HG03439 (cell line): ENCODE results near the gene PDE1A.

ENCODE experiments used
- ATAC-seq: cut with Tn5 transposase; IDR thresholded peaks from one replicate; pipeline ENCODE4 v1.9.1; 2021; ENCODE audit warnings: mild to moderate bottlenecking, moderate library complexity; ENCODE audit not compliant: unreplicated experiment

PDE1A gene

GRCh38 chr2:182148344-182148743 is 278.5 kb downstream of the PDE1A start:
- no peak for ATAC-seq

DNA sequence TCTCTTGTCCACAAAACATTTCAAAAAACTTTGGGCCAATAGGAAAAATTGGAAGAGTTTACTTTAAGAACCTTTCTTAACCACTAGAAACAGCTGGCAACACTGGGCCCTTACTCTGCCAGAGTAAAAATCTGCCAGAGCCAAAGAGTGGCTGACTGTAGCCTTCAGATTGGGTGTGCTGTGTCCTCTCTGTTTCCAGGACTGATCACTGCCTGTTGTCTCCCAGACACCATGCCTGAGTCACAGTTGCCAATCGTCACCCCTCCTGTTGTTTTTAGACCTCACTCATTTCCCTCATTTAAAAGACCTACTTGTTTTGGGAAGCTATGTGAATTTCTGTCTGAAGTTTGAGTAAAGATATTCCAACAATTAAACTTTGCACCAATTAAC is 282.1 kb downstream of the PDE1A start:
- no peak for ATAC-seq

DNA sequence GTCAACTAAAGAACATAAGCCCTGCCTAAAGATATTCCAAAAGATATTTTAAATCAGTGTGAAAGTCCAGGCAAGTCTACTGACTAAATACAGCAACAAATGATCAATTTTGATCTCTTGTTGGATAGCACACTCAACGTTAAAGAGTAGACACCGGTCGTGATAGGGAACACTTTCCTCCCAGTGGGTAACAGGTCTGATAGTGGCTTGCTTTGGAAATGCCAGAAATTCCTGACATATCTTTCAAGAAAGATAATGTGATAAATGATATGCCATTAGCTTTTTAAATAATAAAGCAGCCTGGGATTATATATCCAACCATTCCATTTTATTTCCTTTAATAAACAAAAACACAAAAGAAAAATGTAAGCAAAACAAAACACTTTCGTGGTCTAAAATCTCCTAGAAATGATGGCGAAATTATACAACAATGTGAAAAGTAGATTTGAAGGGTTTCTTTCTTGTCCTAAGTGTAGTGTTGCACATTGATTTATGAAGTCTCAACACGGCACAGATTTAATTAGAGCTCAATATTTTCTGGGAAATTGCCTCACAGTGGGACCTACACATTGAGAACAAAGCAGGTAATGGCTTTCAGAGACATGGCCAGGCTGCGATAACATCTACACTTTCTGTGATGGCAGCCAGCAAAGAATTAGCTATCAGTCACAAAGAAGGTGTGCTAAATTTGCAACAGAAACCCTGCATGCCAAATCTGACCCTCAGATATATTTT is 282.6 kb downstream of the PDE1A start:
- no peak for ATAC-seq

- no peak for ATAC-seq
Observed at GRCh38 chr2:182142062-182142461, 284.8 kb downstream of the PDE1A start.

DNA sequence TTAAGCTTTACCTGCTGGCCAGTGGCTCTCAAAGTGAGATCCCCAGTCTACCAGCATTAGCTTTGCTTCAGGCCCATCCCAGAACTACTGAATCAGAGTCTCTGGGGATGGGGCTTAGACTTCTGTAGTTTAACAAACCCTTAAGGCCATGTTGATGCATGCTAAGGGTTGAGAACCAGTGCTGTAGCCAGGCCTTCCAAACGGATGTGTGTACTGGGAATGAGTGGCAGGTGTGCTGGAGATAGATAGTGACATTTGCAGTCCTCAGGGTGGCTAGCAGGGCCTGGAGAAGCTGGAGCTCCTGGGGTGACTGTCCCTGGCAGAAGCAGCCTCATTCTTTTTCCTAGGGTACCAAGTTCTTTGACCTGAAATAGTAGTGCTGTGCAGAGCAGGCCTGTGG is 292.6 kb downstream of the PDE1A start:
- no peak for ATAC-seq

DNA sequence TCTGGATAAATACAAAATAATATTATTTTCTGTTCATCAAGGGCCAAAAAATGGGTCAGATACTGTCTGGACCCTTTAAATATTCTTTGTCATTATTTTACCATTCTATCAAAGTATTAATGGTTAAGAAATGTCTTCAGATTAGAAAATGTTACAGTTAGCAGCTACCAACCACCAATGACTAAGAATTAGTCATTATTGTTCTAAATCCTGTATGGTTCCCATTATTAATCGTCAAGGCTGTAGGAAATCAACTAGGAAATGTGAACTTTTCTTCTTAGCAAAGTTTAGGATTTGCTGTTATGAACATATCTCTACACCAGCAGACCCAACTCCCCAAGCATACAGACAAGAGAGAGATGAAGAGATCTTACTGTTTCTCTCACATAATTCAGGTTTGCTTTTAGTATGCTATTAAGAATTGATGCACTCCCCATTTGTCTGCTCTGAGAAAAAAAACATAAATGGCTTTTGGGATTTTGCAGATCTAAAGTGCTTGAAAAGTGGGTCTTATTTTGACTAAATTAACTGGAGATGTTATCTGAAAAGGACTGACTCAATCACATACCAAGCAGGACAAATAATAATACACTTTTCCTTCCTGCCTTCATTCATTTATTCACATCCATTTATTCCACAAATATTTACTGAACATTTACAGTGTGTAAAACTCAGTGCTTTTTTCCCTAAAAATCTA is 293.5 kb downstream of the PDE1A start:
- no peak for ATAC-seq

GRCh38 chr2:182132605-182133004 is 294.2 kb downstream of the PDE1A start:
- ATAC-seq: no peak

GRCh38 chr2:182128821-182129707 is 297.8 kb downstream of the PDE1A start:
- ATAC-seq: no peak

- ATAC-seq: no peak
Observed at GRCh38 chr2:182117196-182117595, 309.6 kb downstream of the PDE1A start.

GRCh38 chr2:182116774-182117173 is 310.1 kb downstream of the PDE1A start:
- ATAC-seq: no peak

GRCh38 chr2:182115258-182115657 is 311.6 kb downstream of the PDE1A start:
- ATAC-seq: no peak

DNA sequence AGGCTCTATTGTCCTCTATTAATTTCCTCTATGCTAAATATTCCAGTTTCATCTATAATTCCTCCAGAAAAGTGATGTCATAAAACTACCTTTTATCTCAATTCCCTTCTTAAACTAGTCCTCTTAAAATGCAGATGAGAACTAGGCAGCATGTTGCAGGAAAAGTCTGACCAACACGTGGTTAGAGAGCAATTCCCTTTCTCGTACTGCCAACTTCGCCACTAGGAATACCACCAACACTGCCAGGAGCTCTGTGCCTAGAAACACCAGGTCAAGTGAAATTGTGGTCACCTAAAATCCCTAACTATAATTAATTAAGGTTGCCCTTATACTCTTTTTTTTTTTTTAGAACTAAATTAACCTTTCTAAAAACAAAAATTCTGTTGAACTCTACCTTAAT is 313.5 kb downstream of the PDE1A start:
- ATAC-seq: no peak

DNA sequence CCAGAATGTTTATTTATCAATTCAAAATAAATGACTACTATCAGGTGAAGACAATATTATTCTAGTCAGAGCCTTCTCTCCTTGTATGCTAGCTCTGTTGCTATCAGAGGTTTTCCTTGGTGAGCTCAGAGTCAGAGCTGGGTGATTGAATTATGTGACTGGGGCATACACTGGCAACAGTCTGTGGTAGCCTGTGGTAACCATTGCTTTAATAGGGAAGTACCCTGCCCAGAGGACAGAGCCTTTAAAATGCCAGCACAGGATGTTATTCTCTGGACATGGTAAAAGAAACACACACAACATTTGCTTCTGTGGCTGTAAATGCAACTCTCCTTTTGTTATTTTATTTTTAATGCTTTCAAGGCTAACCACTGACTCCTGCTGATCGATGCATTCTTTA is 316.5 kb downstream of the PDE1A start:
- ATAC-seq: no peak

DNA sequence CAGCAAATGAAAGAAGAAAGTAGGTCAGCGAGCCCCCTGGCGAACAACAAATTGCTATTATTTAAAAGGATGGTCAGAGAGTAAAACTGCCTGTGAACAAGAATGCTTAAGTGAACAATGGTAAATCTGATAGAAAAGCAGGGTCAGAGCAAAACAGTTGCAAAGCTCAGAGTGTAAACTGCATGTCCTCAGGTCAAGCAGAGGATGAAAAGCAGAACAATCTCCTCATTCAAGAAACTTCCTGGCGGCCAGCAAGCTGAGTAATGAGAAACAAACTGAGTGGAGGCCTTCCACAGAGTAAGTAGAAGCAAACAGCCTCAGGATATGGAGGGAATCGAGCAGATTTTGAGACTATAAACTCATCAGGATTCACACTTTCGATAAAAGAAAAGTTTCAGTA is 323.3 kb downstream of the PDE1A start:
- no peak for ATAC-seq

DNA sequence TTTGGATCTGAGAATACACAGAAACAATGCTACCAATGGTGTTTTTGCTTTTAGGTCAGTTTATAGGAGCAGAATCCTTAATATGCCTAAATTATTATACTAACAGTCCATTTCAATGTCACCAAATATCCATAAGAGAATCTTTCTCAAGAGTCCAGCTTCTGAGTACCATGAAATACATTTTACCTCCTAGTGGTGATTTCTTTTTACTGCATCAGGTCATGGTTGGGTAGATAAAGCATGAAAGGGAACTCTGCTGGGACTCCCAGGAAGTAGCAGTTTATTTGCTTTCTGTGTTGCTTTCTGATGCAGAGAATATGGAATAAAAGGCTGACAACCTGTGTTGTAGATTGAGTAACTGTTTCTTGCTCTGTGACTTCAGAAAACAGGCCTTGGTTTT is 325.6 kb downstream of the PDE1A start:
- ATAC-seq: no peak

DNA sequence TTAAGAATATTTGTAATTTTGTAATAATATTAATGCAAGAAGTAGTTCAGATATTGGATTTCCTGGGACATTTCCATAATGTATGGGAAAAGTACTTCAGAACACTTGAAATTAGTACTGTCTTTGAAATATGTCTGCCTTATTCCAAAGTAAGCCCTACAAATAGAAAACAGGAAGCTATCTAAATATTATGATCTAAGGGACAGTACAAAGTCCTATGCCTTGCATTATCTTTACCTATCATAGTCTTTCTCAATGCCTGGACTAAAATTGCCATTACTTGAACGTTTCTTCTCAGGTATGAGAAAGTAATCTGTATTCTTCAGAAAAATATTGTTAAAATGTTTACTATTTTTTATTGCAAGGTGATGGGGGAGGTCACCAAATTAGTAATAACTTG is 328.2 kb downstream of the PDE1A start:
- no peak for ATAC-seq

- no peak for ATAC-seq
Observed at GRCh38 chr2:182097571-182098164, 329.2 kb downstream of the PDE1A start.

DNA sequence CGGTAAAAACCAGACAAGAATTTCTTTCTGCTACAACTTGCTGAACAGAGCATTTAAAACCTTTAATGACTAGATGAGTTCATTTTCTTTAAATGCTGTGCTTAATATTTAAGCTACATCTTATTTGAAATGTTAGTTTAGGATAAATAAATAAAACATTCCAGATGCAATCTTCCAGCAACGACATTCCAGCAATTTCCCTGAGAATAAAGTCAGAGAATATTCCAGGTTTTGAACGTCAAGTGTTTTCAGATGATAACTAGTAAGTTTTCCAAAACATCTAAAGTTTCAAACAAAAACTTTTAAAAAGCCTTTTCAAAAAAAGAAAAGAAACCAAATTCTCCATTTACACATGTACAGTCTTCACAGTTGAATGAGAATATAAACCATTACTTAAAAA is 336.4 kb downstream of the PDE1A start:
- ATAC-seq: no peak
